HTR-8/SVneo (cell line): ENCODE measurements around the gene EXOSC10.
A peak's percentile ranks its signal among the peaks of the same experiment; 100 is the strongest.
"Not testable (repeated sequence)": the region's sequence is repeated elsewhere in the genome, so short reads cannot be mapped to it uniquely, and the experiment has no call there.

Experiments used
- DNase-seq: peaks from one replicate; pipeline ENCODE4 v3.0.0; 2011; ENCODE audit warnings: low spot score, mixed read lengths; ENCODE audit not compliant: insufficient read length
- FAIRE-seq: peaks from 2 replicates; lab custom pipeline; 2011; peaks lifted over from hg19 to GRCh38; lab: Jason Lieb, UNC

EXOSC10 gene

DNA sequence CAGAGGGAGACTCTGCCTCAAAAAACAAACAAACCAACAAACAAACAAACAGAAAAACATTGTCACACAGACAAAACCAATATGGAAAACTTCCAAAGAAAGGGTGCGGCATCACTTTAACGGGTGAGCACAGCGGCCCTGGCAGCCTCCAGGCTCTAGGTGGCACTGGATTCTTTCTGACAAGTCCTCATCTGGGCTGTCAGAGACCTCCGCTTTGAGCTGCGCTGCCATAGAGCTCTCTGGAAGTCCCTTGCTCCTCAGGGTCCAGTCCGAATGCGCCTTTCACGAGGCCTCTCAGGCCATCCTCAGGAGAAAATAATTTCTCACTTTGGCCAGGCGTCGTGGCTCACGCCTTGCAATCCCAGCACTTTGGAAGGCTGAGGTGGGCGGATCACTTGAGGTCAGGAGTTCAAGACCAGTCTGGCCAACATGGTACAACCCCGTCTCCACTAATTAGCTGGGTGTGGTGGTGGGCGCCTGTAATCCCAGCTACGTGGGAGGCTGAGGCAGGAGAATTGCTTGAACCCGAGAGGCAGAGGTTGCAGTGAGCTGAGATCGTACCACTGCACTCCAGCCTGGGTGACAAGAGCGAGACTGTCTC is 35.6 kb downstream of the EXOSC10 start:
- DNase-seq, FAIRE-seq: not testable (repeated sequence)

DNA sequence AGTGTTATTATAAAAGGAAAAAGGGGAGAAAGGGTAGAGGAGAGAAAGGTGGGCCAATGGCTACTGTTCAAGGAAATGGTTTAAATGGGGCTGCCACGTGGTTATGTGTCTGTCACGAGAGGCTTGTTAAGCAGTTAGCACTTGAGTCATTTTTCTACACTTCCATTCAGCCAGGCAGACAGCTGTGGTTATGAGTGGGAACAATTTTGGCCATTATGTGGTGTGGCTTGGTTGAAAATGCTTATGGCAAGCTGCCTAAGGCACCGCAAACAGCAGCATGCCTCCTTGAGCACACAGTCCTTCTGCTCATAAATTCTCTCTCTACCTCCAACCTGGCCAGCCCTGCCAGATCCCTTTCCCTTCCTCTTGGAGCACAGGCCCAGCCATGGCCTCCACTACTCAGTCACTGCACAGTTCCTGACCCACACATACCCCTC is 36.7 kb downstream of the EXOSC10 start:
- no peak for FAIRE-seq
- DNase-seq: no peak

DNA sequence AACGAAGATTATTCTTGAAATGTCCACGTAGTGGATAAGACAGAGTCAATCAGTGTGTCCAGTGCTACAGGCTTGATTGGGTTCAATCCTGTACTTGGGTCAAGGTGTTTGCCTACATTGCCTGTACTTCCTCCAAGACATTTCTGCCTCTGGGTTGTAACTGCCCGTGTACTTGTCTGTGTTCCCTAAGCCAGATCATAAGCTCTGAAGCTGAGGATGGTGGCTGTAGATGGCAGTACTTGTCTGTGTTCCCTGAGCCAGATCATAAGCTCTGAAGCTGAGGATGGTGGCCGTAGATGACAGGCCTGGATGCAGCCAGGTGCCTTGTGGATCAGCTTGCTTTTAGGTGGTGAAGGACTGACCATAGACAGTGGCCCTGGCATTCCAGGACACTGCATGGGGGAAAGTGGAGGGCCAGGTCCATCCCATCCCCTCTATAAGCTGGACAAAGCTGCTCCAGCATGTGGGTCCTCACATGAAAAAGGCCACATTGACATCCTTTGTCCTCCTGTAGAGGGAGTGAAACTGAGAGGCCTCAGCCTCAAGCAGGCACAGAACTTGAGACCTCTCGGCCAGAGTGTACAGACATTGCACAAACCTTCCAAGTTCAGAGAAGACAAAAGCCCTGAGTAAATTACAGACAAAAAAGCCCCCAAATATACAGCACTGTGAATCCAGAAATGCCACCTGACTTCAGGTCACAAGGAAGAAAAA is 37.9 kb downstream of the EXOSC10 start:
- FAIRE-seq (no peak), DNase-seq (no peak)

DNA sequence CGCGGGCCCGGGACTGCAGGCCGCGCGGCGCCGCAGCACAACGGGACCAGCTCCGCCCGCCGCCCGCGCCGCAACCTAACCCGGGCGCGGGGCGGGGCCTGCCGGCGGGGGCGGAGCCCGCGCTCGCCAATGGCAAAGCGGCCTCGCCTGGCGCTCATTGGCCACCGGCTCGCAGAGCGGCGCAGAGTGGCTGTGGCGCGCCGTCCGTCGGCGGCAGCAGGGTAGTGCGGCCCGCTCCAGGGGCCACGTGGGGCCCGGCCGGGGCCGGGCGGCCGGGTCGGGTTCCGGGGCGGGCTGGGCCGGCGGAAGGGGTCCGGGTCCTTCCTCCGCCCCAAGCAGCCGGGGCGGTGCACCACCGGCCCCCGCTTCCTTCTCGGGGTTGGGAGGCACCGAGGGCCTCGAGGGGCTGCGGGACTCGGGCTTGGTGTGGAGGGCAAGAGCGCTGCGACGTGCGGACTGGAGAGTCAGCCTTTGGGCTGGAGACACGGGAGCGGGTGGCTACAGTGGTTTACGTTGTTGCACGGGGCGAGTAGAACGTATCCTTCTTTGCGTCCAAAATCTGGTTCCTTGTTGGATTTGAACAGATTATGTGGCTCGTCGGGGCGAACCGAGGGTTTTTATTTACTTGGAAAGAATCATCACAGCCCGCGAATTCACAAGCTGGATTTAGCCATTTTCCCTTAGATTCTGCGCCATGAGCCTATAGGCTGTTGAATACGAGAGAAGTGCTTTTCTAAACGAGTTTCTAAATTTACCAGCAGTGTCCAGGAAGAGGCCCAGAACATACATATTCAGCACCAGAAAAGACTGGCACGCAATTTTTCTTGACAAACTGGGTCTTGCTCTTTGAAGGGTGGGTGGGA is 39.5 kb downstream of the EXOSC10 start, which contains the start of gene SRM:
Gene SRM, minus strand, starts transcription at position 51 of the 863 bp plus-strand sequence. CDS start 75 bp downstream, outside the sequence.
- DNase-seq (peak; percentile 93), FAIRE-seq (peak; percentile 69)

DNA sequence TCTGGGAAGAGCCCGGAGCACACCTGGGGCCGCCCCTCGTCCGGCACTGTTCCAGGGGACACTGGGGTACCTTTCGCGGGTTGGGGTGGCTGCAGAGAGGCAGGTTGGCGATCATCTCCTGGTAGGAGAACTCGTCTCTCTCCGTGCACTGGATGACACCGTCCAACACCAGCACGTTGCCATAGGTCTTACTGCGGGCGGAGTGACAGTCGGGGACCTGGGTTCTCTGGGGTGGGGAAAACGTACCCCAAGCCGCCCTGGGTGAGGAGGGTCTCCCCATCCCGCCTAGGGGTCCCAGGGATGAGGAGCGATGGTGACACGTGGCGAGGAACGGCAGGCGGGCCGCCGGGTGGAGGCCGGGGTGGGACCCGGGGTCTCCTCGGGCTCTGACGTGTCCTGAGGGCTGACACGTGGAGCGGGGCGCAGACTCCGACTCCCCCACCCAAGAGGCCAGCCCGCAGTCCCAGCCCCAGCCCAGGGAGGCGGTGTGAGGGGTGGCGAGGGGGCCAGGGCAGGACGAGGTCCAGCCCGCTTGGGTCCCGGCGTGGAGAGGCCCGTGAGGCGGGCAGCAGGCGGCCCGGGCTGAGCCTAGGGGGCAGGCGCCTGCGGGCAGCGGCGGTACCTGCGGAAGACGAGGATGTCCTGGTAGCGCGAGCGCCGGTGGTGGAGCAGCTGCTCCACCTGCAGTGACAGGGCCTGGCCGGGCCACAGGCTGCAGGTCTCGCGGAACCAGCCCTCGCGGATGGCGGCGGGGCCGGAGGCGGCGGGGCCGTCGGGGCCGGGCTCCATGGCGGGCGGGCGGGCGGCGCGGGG is 40.3 kb downstream of the EXOSC10 start:
- DNase-seq (no peak), FAIRE-seq (no peak)

DNA sequence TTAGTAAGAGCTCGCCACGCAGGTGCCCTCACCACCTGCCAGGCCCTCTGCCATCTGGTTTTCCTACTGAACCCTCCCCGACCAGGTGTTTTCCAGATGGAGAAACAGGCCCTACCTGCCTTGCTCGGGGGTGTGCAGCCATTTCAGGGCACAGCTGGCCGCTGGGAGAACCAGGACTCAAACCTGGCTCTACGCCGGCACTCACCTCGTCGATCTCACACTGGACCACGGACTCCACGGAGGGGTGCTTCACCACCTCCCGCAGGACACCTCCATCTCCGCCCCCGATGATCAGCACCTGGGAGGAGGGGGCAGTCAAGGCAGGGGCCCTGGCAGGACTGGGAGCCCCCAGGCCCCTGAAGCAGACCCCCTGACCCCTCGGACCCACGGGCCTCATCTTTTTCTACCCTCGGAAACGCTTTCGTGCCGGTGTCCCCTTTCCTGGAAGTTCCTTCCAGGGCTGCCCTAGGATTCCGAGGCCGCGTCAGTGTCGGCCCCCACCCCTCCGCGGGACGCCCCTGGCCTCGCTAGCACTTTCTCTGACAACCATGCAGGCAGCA is 41.0 kb downstream of the EXOSC10 start:
- no peak for DNase-seq
- no peak for FAIRE-seq

DNA sequence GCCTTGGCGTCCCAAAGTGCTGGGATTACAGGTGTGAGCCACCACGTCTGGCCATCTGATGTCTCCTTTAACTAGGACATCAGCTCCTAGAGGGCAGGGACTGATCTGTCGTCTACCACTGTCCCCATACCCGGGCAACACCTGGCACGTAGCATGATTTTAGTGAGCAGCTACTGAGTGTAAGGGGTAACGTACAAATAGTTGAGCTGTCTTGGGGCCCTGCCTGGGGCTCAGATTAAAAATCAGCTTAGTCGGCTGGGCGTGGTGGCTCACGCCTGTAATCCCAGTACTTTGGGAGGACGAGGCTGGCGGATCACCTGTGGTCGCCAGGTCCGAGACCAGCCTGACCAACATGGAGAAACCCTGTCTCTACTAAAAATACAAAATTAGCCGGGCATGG is 41.6 kb downstream of the EXOSC10 start:
- no peak for FAIRE-seq
- DNase-seq: no peak

DNA sequence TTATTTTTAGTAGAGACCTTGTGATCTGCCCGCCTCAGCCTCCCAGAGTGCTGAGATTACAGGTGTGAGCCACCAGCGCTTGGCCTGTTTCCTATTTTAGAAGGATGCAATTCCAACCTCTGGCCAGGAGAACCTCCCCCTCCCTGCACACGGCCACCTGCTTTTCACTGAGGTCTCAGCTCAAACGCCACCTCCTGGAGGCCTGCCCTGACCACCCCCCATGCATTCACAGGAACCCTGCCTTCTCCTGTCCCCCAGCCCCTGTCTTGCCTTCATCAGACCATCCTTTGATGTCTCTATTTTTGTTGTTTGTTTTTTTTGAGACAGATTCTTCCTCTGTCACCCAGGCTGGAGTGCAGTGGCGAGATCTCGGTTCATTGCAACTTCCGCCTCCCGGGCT is 42.2 kb downstream of the EXOSC10 start:
- FAIRE-seq (no peak), DNase-seq (no peak)

DNA sequence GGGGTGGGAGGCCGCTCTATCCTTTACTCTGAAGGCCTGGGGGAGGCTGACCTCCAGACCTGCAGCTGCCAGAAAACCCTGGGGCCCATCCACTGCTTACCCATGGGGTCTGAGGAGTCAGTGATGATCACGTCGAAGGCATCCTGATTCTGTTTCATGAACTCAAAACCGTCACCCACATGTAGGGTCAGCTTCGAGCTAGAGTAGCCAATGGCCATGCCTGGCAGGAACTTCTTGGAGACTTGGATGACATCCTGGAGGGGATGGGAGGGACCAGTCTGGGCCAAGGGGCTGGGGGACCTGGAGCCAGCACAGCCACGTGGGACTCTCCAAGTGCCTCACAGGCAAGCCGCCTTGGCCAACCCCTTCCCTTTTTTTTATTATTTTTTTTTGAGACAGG is 43.2 kb downstream of the EXOSC10 start:
- FAIRE-seq: no peak
- no peak for DNase-seq

DNA sequence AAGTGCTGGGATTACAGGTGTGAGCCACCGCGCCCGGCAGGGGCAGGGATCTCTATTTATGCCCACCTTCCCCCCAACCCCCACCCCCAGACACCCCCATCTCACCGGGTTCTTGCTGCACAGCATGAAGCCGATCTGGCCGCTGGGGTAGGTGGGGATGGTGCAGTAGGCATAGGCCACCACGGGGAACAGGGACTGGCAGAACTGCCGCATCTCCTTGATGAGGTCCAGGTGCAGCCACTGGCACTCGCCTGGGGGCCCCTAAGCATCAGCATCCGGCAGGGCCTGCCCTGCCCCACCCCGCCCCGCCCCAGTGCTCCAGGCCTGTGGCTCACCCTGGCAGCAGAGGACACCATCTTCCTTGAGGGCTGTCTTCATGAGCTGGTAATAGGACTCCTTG is 44.0 kb downstream of the EXOSC10 start:
- no peak for FAIRE-seq

DNA sequence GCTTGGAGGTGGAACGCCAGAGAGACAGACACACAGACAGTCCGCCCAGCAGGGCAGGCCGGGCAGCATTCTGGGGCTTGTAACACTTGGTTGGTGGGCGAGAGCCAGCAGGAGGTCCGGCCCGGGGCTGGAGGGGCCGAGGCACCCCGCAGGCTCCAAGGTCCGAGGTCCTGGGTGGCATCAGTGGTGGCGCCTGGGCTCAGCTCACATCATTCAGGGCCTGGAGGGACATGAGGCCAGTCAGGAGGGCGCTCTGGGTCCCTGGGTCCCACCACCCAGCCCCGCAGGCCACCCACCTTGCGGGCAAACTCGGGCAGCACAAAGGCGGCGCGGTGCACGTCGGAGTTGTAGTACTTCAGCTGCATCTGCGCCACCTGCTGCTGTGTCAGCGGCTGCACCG is 45.0 kb downstream of the EXOSC10 start:
- FAIRE-seq: no peak
- DNase-seq: no peak

More for the DNA sequence above, 44.0 kb downstream of the EXOSC10 start:
- no peak for DNase-seq

DNA sequence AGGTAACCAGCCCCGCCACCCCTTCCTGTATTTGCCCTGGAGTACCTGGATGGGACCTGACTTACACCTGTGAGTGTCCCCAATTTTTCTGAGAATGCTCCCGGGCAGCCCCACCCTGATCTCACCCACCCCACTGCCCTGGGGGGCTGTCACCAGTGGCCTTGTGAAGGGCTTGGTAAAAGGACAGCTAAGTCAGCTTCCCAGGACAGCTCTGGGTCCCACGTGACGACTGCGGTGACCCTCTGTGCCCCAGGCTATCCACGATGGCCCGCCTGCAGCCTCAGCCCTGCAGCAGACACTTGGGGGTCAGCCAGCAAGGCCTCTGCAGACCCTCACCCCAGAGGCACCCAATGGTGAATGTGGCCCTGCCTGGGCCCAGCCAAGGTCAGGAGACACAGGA is 45.5 kb downstream of the EXOSC10 start:
- FAIRE-seq (no peak), DNase-seq (no peak)

DNA sequence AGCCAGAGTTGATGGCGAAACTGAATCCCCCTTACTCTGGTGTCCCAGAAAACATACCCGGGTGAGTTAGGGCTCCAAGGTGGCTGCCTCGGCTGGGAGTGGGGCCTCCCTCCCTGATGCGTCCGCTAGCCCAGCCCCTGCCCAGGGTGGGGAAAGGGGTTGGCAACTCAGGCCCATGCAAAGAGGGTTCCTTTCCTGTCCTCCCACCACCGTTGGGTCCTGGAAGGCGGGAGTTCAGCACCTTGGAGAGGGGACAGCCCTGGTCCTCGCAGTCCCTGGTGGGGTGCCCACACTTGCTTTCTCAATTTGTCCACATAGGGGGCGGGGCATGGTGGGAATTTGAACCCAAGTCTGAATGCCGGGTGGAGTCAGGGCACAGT is 45.9 kb downstream of the EXOSC10 start:
- FAIRE-seq (no peak), DNase-seq (no peak)

DNA sequence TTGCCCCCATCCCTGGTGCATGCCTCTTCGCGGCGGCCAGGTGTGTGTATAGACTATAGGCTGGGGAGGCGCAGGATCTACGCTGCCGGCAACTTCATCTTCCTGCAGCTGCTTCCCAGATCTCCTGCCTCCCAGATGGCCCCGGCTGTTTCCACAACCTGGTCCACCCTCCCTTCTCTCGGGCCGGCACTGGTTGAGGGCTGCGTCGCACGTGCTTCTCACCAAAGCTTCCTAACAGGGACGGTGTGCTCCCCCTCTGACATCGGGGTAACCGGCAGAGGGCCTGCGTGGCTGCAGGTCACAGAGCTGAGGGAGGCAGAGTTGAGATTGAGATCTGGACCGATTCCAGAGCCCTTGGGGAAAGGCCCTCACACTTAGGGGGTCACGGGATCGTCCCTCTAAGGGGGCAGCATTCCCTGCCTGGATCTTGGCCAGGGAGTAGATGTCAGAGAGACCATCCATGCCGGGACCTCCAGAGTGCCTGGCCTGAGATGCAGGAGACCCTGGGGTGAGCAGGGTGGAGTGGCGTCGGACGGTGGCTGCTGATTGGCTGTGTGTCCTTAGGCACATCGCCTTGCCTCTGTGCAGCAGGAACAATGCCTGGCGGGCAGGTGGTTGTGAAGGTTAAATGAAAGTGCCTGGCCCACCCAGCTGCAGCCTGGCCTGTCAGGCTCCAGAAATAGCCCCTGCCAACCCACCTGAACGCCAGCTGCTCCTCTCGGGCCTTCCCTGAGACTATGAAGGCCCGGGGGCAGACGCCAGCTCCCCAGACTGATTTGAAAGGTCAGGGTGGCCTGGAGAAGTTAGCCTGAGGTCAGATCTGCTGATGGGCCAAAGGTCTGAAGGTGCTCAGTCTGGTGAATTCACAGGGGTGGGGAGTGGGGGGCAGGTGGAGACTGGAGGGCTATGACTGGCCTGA is 46.6 kb downstream of the EXOSC10 start:
- DNase-seq: no peak
- no peak for FAIRE-seq

DNA sequence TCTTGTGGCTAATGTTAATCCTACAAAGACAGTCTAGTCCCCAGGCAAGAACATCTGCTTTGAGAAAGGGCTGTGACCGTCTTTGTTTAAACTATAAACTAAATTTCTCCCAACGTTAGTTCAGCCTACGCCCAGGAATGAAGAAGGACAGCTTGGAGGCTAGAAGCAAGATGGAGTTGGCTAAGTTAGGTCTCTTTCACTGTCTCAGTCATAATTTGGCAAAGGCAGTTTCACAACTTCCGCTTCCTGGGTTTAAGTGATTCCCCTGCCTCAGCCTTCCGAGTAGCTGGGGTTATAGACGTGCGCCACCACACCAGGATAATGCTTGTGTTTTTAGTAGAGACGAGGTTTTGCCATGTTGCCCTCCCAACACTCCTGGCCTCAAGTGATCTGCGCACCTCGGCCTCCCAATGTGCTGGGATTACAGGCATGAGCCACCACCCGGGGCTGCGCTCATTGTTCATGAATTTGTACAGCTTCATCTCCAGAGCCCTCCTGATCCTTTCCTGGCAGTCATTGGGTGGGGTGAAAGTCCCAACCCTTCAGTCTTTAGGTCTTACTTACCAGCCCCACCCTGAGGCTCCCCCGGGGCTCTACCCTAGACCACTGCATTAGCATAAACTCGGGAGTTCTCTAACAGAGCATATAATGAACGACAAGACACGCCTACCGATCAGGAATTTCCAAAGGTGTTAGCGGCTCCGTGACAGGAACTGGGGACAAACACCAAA is 47.7 kb downstream of the EXOSC10 start:
- DNase-seq (no peak), FAIRE-seq (no peak)

DNA sequence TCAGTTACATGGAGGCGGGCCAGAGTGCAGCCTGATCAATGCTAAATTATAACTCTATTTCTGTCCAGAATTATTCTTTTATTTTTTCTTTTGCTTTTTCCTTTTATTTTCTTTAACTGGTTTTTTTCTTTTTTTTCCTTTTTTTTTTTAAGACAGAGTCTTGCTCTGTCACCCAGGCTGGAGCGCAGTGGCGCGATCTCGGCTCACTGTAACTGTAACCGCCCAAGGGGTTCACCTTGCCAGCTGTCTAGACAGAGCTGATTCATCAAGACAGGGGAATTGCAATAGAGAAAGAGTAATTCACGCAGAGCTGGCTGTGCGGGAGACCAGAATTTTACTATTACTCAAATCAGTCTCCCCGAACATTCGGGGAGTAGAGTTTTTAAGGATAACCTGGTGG is 48.5 kb downstream of the EXOSC10 start:
- DNase-seq, FAIRE-seq: not testable (repeated sequence)

DNA sequence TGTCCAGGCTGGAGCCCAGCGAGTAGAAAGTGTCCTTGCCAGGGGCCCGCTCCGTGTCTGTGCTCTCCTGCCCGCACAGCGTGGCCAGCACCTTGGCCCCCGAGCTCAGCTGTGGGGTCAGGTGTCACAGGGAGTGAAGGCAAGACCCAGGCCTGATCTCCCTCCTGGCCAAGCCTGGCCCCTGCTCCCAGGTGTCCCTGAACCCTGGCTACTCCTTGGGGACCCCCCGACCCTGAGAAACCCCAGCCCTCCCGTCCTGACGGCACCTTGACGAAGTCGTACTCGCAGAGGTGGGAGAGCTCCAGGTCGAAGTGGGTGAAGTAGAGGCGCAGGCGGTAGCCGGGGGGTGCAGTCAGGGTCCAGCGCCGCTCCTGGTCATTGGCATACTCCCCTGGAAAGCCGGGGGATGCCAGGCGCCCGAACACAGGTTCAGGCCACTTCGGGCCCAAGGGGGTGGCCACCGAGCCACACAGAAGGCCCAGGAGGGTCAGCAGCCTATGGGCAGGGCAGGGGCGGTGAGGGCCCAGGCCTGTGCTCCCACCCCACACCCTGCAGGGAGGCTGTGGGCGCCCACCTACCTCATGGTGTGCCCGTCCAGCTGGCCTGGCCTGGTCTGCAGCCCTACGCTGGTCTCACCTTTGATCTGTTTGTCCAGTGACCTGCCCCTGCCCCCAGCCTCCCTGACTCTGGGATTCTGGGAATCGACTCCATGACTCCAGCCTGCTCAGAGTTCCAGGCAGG is 52.9 kb downstream of the EXOSC10 start, which contains the start of gene MASP2:
Gene MASP2, minus strand, starts transcription at position 615 of the 741 bp plus-strand sequence. Its CDS starts 32 bp downstream, at position 583.
- FAIRE-seq (no peak), DNase-seq (no peak)

DNA sequence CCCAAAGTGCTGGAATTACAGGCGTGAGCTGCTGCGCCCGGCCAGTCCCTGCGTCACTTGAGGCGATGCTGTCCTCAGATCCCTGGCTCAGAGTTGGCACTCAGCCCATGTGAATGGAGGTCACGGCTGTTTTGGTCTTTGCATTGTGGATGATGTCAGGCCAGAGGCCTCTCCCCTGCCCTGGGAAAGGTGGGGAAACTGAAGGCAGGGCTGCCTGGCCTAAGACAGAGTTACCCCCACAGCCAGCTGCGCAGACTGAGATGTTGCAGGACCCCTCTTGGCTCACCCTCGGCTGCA is 53.5 kb downstream of the EXOSC10 start:
- DNase-seq (no peak), FAIRE-seq (no peak)
